A549 (cell line): ENCODE results near the gene GPX4. TPM values are rescaled to one million over a fixed set of nuclear protein-coding genes. Genes with fewer than 3 reads are reported as not detected.

Experiments
- ATAC-seq, 2 experiments: fragments of 200-7000 bp in 1 of 2; fragments of >200 bp in 1 of 2; cut with Nextera tagmentation in 1 of 2; cut with Tn5 transposase in 1 of 2; 3 replicates each; pipeline versions ENCODE4 v1.8.0 to v1.9.1; 2018 to 2020; ENCODE audit warnings: mild to moderate bottlenecking in 1 of 2, moderate library complexity in 1 of 2
- CTCF ChIA-PET: fragments of 300-600 bp; sonication (Branson Sonifier 250); formaldehyde crosslinking; extraction: SDS; loops from one replicate; lab custom pipeline; 2021; ENCODE audit warnings: antibody characterized with exemption, inconsistent platforms; lab: Yijun Ruan, JAX
- POLR2A ChIA-PET: fragments of 350-600 bp; formaldehyde crosslinking; extraction: SDS; loops from one replicate; lab custom pipeline; 2021; ENCODE audit warnings: antibody characterized with exemption, inconsistent platforms; lab: Yijun Ruan, JAX
- DNase-seq, 2 experiments: peaks; one replicate each; pipeline versions ENCODE4 v3.0.0 to v3.0.0-alpha.2; 2011 to 2016; ENCODE audit warnings: low read depth in 1 of 2, low spot score in 1 of 2
- FAIRE-seq: peaks from 2 replicates; lab custom pipeline; 2011; peaks lifted over from hg19 to GRCh38; lab: Jason Lieb, UNC
- H3K27ac ChIP-seq, 2 experiments: fragments of >200 bp; sonication (Bioruptor Twin); formaldehyde crosslinking; 3 replicates each; pipeline ENCODE4 v1.5.1; 2016 to 2017
- H3K4me1 ChIP-seq: fragments of >200 bp; sonication (Bioruptor Twin); formaldehyde crosslinking; 3 replicates; pipeline ENCODE4 v1.6.1; 2016
- H3K4me2 ChIP-seq: fragments of >200 bp; sonication (Bioruptor Twin); formaldehyde crosslinking; 3 replicates; pipeline ENCODE4 v1.6.1; 2016
- H3K4me3 ChIP-seq: fragments of >200 bp; sonication (Bioruptor Twin); formaldehyde crosslinking; 3 replicates; pipeline ENCODE4 v1.5.1; 2016
- H3K9me3 ChIP-seq: fragments of >200 bp; sonication (Bioruptor Twin); formaldehyde crosslinking; 3 replicates; pipeline ENCODE4 v1.6.1; 2016
- CBX8 ChIP-seq: fragments of 200-600 bp; sonication (generic); IDR thresholded peaks from 2 replicates; pipeline ENCODE4 v1.6.1; 2016
- CHD4 ChIP-seq: fragments of 200-600 bp; sonication (generic); IDR thresholded peaks from 2 replicates; pipeline ENCODE4 v1.6.1; 2016; ENCODE audit warnings: antibody characterized with exemption, mild to moderate bottlenecking, borderline replicate concordance
- CTCF ChIP-seq: fragments of >200 bp; sonication (Bioruptor Twin); formaldehyde crosslinking; IDR thresholded peaks from 3 replicates; pipeline ENCODE4 v1.5.1; 2016
- E2F6 ChIP-seq: IDR thresholded peaks from 2 replicates; pipeline ENCODE4 v1.6.1; 2012; ENCODE audit warnings: low read depth, borderline replicate concordance
- EHMT2 ChIP-seq: fragments of 200-600 bp; sonication (generic); IDR thresholded peaks from 2 replicates; pipeline ENCODE4 v1.6.1; 2016; ENCODE audit warnings: antibody characterized with exemption, low read depth, mild to moderate bottlenecking, moderate library complexity
- ESRRA ChIP-seq: fragments of 150-350 bp; IDR thresholded peaks from 2 replicates; pipeline ENCODE4 v1.6.1; 2014; ENCODE audit warnings: mild to moderate bottlenecking, low read length, borderline replicate concordance
- HOXB5 ChIP-seq: fragments of 250-450 bp; sonication (Bioruptor Pico); IDR thresholded peaks from 2 replicates; pipeline ENCODE4 v1.5.0; 2020; ENCODE audit warnings: mild to moderate bottlenecking, moderate library complexity
- JUN ChIP-seq, 2 experiments: fragments of >200 bp; sonication (Bioruptor Twin); formaldehyde crosslinking; IDR thresholded peaks; 2 replicates in 1 of 2; 3 replicates in 1 of 2; pipeline ENCODE4 v1.6.1; 2016 to 2017
- MAX ChIP-seq: IDR thresholded peaks from 2 replicates; pipeline ENCODE4 v1.6.1; 2012
- NFE2L2 ChIP-seq: fragments of 150-350 bp; conservative IDR thresholded peaks from 2 replicates; pipeline ENCODE4 v1.6.1; 2014; ENCODE audit warnings: low read length
- NPAS2 ChIP-seq: fragments of 250-450 bp; sonication (Bioruptor Pico); IDR thresholded peaks from 2 replicates; pipeline ENCODE4 v1.8.0; 2022; ENCODE audit warnings: mild to moderate bottlenecking, moderate library complexity, borderline replicate concordance
- NR3C1 ChIP-seq: fragments of >200 bp; sonication (Bioruptor Twin); formaldehyde crosslinking; IDR thresholded peaks from 3 replicates; pipeline ENCODE4 v1.6.1; 2017
- PHF8 ChIP-seq: fragments of 200-600 bp; sonication (generic); IDR thresholded peaks from 2 replicates; pipeline ENCODE4 v1.6.1; 2016; ENCODE audit warnings: low read depth, mild to moderate bottlenecking, antibody characterized with exemption, moderate library complexity, borderline replicate concordance
- POLR2A ChIP-seq: IDR thresholded peaks from 2 replicates; pipeline ENCODE4 v1.6.1; 2012; ENCODE audit warnings: mild to moderate bottlenecking, low read length
- RARB ChIP-seq: fragments of 250-450 bp; sonication (Bioruptor Pico); IDR thresholded peaks from 2 replicates; pipeline ENCODE4 v1.8.0; 2021; ENCODE audit warnings: mild to moderate bottlenecking, moderate library complexity
- REST ChIP-seq: fragments of 200-600 bp; sonication (generic); IDR thresholded peaks from 2 replicates; pipeline ENCODE4 v1.6.1; 2016; ENCODE audit warnings: antibody characterized with exemption, mild to moderate bottlenecking, moderate library complexity
- RNF2 ChIP-seq: fragments of 200-600 bp; sonication (generic); IDR thresholded peaks from 2 replicates; pipeline ENCODE4 v1.6.1; 2016; ENCODE audit warnings: low read depth, mild to moderate bottlenecking, antibody characterized with exemption, moderate library complexity, borderline replicate concordance
- TP53 ChIP-seq: fragments of 250-450 bp; sonication (Bioruptor Pico); IDR thresholded peaks from 2 replicates; pipeline ENCODE4 v1.5.0; 2021; ENCODE audit warnings: mild to moderate bottlenecking, moderate library complexity
- ZC3H11A ChIP-seq: fragments of 450-650 bp; IDR thresholded peaks from 2 replicates; pipeline ENCODE4 v1.6.1; 2014; ENCODE audit warnings: antibody characterized with exemption, mild to moderate bottlenecking
- ZSCAN20 ChIP-seq: fragments of 250-450 bp; sonication (Bioruptor Pico); IDR thresholded peaks from 2 replicates; pipeline ENCODE4 v1.8.0; 2022; ENCODE audit warnings: mild to moderate bottlenecking, moderate library complexity
- WGBS: methylation state at CpG from one replicate; pipeline ENCODE4 v1.1.6; 2017; ENCODE audit errors: missing lambda C conversion rate; 5-methylcytosine and 5-hydroxymethylcytosine counted together
- polyA plus RNA-seq, 4 experiments: library from polyadenylated mRNA; depleted of rRNA in 3 of 4; stranded (reverse); fragments of >200 nt; fragmentation: RNase III in 1 of 4; extraction: RNeasy Plus Mini Kit Qiagen cat#74134 plus additional on column Dnase treatment in 1 of 4; gene quantifications; 2 replicates in 3 of 4; 3 replicates in 1 of 4; pipeline ENCODE4 v1.2.3, GENCODE V29; 2011 to 2017

The GPX4 gene
- polyA plus RNA-seq, 2 of the 4 experiments (the other 2 are of a cell fraction): 248 to 394 TPM

GRCh38 chr19:1144741-1145140 lies 40.9 kb downstream of the GPX4 start (continued):
- TF ChIP-seq NR3C1 (no peak), RNF2 (no peak), POLR2A (no peak)
- TF ChIP-seq, all 56 proteins: peak for 0

GRCh38 chr19:1145635-1146411 lies 42.0 kb downstream of the GPX4 start:
- H3K4me2 ChIP-seq: no peak overlapping the region
- peak overlapping the region in 1 of 2 experiments; percentile 68; a peak in 1 of 6 replicates for H3K27ac ChIP-seq
- no peak for FAIRE-seq
- H3K4me1 ChIP-seq: peaks cover 16% of the 10 kb centered on the region
- no peak for DNase-seq
- no peak overlapping the region for H3K4me3 ChIP-seq
- ChIA-PET CTCF (interaction anchor here (0.5 to 0.9 kb wide), 2 partner anchors 48 to 223 kb away, joined by 5 read pairs; no protein-coding TSS in a partner anchor), POLR2A (no interaction called here)
- WGBS: 95% methylated on average over 9 of the region's 26 CpGs
- ATAC-seq: no peak
- TF ChIP-seq NFE2L2: no peak
- TF ChIP-seq MAX: no peak
- no peaks in the 10 kb centered on the region for H3K9me3 ChIP-seq

- FAIRE-seq: no peak
- WGBS: 84% methylated on average over 5 of the region's 13 CpGs
- no peaks in the 10 kb centered on the region for H3K9me3 ChIP-seq
- ChIA-PET POLR2A (no interaction called here), CTCF (interaction anchor here (0.9 kb wide), 1 partner anchor 47 kb away, joined by 5 read pairs; no protein-coding TSS in a partner anchor)
- no peak for TF ChIP-seq NPAS2 (CRISPR knock-in tag)
- TF ChIP-seq PHF8: no peak
- TF ChIP-seq CHD4: no peak
- TF ChIP-seq TP53 (CRISPR knock-in tag): no peak
- TF ChIP-seq REST: no peak
- no peak for TF ChIP-seq MAX
- no peak for TF ChIP-seq CTCF
- TF ChIP-seq NFE2L2: no peak
- TF ChIP-seq CBX8: no peak
- TF ChIP-seq E2F6: no peak
- no peak for TF ChIP-seq ZC3H11A
- TF ChIP-seq ZSCAN20 (CRISPR knock-in tag): no peak
- no peak for TF ChIP-seq HOXB5 (CRISPR knock-in tag)
- TF ChIP-seq JUN (IDR thresholded peaks at IDR 0.05): no peak
- TF ChIP-seq ESRRA: no peak
- TF ChIP-seq RARB: no peak
- no peak for TF ChIP-seq EHMT2
- no peak for DNase-seq
- no peak overlapping the region for H3K4me2 ChIP-seq
- peak overlapping the region in 1 of 2 experiments; percentile 68; a peak in 3 of 6 replicates for H3K27ac ChIP-seq
- peaks cover 16% of the 10 kb centered on the region for H3K4me1 ChIP-seq
- no peak for ATAC-seq
- H3K4me3 ChIP-seq: no peak overlapping the region
These were observed 42.6 kb downstream of the GPX4 start for GRCh38 chr19:1146412-1146699.
